Activated naive CD8-positive, alpha-beta T cell treated with anti-CD3 and anti-CD28 coated beads for 36 hours (primary cell): ENCODE data around the gene MEI1. TPM values are rescaled to one million over a fixed set of nuclear protein-coding genes. Genes with fewer than 3 reads are reported as not detected.

Experiments used
- DNase-seq: peaks from one replicate; pipeline ENCODE4 v3.0.0; 2021
- H3K27ac Mint-ChIP-seq: one replicate; pipeline ENCODE4 v1.8.0; 2022; ENCODE audit warnings: mild to moderate bottlenecking, moderate library complexity, mixed read lengths
- H3K27me3 Mint-ChIP-seq: one replicate; pipeline ENCODE4 v1.8.0; 2022; ENCODE audit warnings: mild to moderate bottlenecking, mixed read lengths
- H3K36me3 Mint-ChIP-seq: one replicate; pipeline ENCODE4 v1.8.0; 2021; ENCODE audit warnings: mild to moderate bottlenecking, mixed read lengths
- H3K4me1 Mint-ChIP-seq: one replicate; pipeline ENCODE4 v1.8.0; 2021; ENCODE audit warnings: mixed read lengths
- H3K4me3 Mint-ChIP-seq: one replicate; pipeline ENCODE4 v1.8.0; 2022; ENCODE audit warnings: mild to moderate bottlenecking, moderate library complexity, mixed read lengths
- H3K9me3 Mint-ChIP-seq: one replicate; pipeline ENCODE4 v1.8.0; 2022; ENCODE audit warnings: mixed read lengths
- total RNA-seq, 2 experiments: library from RNA; stranded (reverse); gene quantifications; one replicate each; pipeline ENCODE4 v1.2.3, GENCODE V29; 2021

Gene MEI1
- total RNA-seq, 2 experiments from 2014 or later: 23.4 to 28.8 TPM

- Mint-ChIP-seq H3K4me3 (no peak overlapping the region), H3K9me3 (no peaks in the 10 kb centered on the region), H3K27ac (no peak overlapping the region), H3K4me1 (peaks cover 1% of the 10 kb centered on the region), H3K27me3 (no peaks in the 10 kb centered on the region), H3K36me3 (peaks cover 18% of the 10 kb centered on the region)
- DNase-seq: no peak
These were observed 110.7 kb downstream of the MEI1 start for GRCh38 chr22:41810022-41810421.

- no peaks in the 10 kb centered on the region for H3K27me3 Mint-ChIP-seq
- peaks cover 18% of the 10 kb centered on the region for H3K36me3 Mint-ChIP-seq
- no peaks in the 10 kb centered on the region for H3K4me1 Mint-ChIP-seq
- H3K4me3 Mint-ChIP-seq: no peak overlapping the region
- no peak for DNase-seq
- H3K9me3 Mint-ChIP-seq: no peaks in the 10 kb centered on the region
- no peak overlapping the region for H3K27ac Mint-ChIP-seq
These were observed 113.7 kb downstream of the MEI1 start for GRCh38 chr22:41812805-41813545.

DNA sequence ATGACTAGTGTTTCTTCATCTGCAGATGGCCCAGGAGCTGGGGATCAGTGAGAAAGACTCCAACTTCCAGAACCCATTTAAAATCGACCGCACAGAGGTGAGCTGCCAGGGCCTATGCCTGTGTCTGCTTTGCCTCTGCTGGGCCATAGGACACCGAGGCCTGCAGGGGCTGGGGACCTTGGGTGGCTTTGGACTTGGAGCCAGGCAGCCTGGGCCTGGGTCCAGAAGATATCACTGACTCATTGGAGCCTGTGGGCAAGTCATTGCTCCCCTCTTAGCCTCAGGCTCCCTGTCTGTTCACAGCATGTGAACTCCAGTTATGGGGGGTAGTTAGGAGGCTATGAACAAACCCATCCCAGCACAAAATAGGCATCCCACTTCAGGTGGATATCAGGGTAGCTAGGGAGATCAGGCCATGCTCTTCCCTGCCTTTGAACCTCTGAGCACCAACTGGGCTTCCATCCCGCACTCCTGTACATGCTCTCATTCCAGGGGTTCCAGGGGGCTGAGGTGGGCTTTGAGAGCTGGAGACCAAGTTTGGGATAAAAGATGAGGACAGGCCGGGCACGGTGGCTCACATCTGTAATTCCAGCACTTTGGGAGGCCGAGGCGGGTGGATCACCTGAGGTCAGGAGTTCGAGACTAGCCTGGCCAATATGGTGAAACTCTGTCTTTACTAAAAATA, 114.6 kb downstream of the MEI1 start:
- no peak overlapping the region for H3K4me3 Mint-ChIP-seq
- no peak overlapping the region for H3K27ac Mint-ChIP-seq
- H3K9me3 Mint-ChIP-seq: no peaks in the 10 kb centered on the region
- H3K4me1 Mint-ChIP-seq: no peaks in the 10 kb centered on the region
- H3K27me3 Mint-ChIP-seq: no peaks in the 10 kb centered on the region
- DNase-seq: no peak
- H3K36me3 Mint-ChIP-seq: peaks cover 17% of the 10 kb centered on the region

- no peaks in the 10 kb centered on the region for H3K9me3 Mint-ChIP-seq
- H3K27me3 Mint-ChIP-seq: no peaks in the 10 kb centered on the region
- peaks cover 8% of the 10 kb centered on the region for H3K36me3 Mint-ChIP-seq
- no peak for DNase-seq
- H3K27ac Mint-ChIP-seq: no peak overlapping the region
- no peaks in the 10 kb centered on the region for H3K4me1 Mint-ChIP-seq
- H3K4me3 Mint-ChIP-seq: no peak overlapping the region
These were observed 116.4 kb downstream of the MEI1 start for GRCh38 chr22:41815716-41816115.

DNA sequence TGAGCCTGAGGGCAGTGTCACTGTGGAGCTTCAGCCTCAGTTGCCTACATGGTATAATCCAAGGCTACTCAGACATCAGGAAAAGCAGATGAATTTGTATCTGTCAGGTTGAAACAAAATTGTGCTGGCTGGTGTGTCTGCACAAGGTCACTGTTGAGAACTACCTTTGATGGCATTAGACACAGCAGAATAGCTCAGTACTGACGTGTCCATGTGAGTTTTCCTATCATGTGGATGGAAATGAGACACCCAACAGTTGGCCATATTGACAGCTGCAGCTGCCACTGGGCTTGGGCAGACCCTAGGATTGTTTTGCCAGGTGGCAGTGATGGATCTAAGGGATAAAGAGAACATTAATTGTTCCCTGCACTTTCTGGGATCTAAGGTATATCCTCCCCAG, 116.9 kb downstream of the MEI1 start:
- Mint-ChIP-seq H3K4me1 (no peaks in the 10 kb centered on the region), H3K27ac (no peak overlapping the region), H3K4me3 (no peak overlapping the region), H3K9me3 (no peaks in the 10 kb centered on the region), H3K36me3 (peaks cover 8% of the 10 kb centered on the region), H3K27me3 (no peaks in the 10 kb centered on the region)
- DNase-seq: no peak

DNA sequence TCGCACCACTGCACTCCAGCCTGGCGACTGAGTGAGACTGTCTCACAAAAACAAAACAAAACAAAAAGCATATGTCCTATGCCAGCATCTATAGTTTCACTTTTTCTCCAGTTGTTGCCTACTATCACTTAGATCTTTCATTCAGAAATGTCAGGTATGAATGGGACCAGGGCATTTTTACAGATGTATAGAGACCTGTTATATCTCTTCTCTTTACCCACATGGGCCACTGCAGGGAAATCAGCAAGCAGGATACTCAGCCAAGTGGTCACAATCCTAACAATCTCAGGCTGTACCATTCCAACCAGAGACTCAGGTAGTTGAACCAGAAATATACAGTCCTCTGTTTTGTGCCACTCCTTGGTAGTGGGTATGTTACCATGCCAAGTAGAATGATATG, 117.6 kb downstream of the MEI1 start:
- no peaks in the 10 kb centered on the region for H3K9me3 Mint-ChIP-seq
- DNase-seq: no peak
- H3K36me3 Mint-ChIP-seq: peaks cover 8% of the 10 kb centered on the region
- no peak overlapping the region for H3K4me3 Mint-ChIP-seq
- H3K27me3 Mint-ChIP-seq: no peaks in the 10 kb centered on the region
- no peak overlapping the region for H3K27ac Mint-ChIP-seq
- H3K4me1 Mint-ChIP-seq: peaks cover 5% of the 10 kb centered on the region

DNA sequence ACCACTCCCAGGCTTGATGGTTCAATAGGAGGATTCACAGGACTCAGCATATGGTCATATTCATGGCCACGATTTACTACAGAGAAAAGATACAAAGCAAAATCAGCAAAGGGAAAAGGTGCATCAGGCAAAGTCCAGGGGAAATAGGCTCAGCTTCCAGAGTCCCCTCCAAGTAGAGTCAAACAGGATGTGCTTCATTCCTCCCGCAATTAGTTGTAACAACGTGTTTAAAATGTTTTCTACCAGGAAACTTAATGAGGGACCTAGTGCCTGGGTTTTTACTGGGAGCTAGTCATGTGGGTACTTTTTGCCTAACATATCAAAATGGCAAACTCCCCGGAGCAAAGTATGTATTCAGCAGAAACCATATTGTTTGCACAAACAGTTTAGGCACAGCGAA, 118.7 kb downstream of the MEI1 start:
- Mint-ChIP-seq H3K36me3 (peaks cover 8% of the 10 kb centered on the region), H3K27me3 (no peaks in the 10 kb centered on the region), H3K4me1 (peaks cover 14% of the 10 kb centered on the region), H3K27ac (no peak overlapping the region), H3K4me3 (no peak overlapping the region), H3K9me3 (no peaks in the 10 kb centered on the region)
- DNase-seq: no peak

DNA sequence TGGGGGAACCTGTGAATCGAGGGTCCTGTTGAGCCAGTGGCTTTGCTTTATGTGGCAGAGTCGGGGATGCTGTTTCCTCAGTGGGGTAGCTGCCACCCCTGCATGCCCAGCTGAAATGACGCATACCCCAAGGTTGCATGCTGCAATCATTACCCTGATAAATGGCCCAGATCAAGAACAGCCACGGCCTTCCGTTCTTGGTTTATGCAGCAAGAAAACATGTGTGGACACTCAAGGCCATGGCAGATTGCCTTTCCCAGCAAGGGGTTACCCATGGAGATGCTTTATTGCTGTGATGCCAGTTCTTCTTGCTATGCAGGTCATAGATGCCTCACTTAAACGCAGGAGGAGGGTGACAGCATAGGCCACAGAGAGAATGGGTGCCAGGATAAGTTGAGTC, 119.3 kb downstream of the MEI1 start:
- no peak overlapping the region for H3K27ac Mint-ChIP-seq
- no peaks in the 10 kb centered on the region for H3K27me3 Mint-ChIP-seq
- H3K4me1 Mint-ChIP-seq: peaks cover 14% of the 10 kb centered on the region
- DNase-seq: no peak
- H3K36me3 Mint-ChIP-seq: peaks cover 8% of the 10 kb centered on the region
- H3K9me3 Mint-ChIP-seq: no peaks in the 10 kb centered on the region
- no peak overlapping the region for H3K4me3 Mint-ChIP-seq

- Mint-ChIP-seq H3K27ac (no peak overlapping the region), H3K9me3 (no peaks in the 10 kb centered on the region), H3K27me3 (no peaks in the 10 kb centered on the region), H3K4me1 (peaks cover 14% of the 10 kb centered on the region), H3K36me3 (peaks cover 8% of the 10 kb centered on the region), H3K4me3 (no peak overlapping the region)
- DNase-seq: no peak
These were observed 120.0 kb downstream of the MEI1 start for GRCh38 chr22:41819257-41819656.

- Mint-ChIP-seq H3K4me1 (peaks cover 14% of the 10 kb centered on the region), H3K9me3 (no peaks in the 10 kb centered on the region), H3K4me3 (no peak overlapping the region), H3K27me3 (no peaks in the 10 kb centered on the region), H3K27ac (no peak overlapping the region), H3K36me3 (peaks cover 4% of the 10 kb centered on the region)
- DNase-seq: no peak
These were observed 121.1 kb downstream of the MEI1 start for GRCh38 chr22:41820447-41820846.

DNA sequence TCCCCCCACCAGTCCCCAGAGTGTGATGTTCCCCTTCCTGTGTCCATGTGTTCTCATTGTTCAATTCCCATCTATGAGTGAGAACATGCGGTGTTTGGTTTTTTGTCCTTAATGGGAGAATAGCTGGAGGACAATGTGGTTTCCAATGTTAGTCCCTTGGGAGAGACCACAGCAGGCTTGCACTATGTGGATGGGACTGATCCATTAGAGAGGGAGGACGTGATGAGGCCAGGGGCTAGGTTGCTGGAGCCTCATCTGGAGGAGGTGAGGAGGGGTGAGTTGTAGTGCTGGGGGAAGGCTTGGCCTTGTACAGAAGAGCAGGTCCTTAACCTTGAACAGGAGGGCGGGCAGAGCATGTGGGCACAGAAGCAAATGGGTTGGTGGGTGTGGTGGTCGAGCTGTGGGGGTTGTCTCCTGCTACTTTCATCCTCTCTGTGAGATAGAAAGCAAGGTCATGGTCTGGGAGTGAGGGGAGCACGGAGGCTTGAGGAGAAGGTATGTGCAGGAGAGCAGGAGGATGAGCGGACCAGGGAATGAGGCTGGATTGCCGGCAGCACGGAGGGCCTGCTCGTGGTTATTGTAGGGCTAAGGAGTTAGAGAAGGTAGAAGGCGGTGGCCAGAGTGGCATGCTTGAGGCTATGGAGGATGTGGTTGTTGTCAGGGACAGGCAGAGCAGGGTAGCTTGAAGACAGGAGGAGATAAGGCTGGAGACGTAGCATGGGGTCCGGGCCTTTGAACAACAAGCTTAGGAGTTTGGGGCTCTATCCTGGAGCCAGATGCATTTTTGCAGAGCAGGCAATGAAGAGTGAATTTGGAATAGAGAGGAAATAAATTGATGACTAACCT, 122.4 kb downstream of the MEI1 start:
- Mint-ChIP-seq H3K27ac (peak overlapping the region; percentile 80), H3K4me1 (peaks cover 14% of the 10 kb centered on the region), H3K9me3 (no peaks in the 10 kb centered on the region), H3K36me3 (peaks cover 6% of the 10 kb centered on the region), H3K4me3 (no peak overlapping the region), H3K27me3 (no peaks in the 10 kb centered on the region)
- no peak for DNase-seq

GRCh38 chr22:41822317-41823057, 123.2 kb downstream of the MEI1 start:
- DNase-seq: peak; percentile 50
- Mint-ChIP-seq H3K27ac (peak overlapping the region; percentile 80), H3K27me3 (no peaks in the 10 kb centered on the region), H3K36me3 (peaks cover 6% of the 10 kb centered on the region), H3K4me3 (no peak overlapping the region), H3K4me1 (peaks cover 14% of the 10 kb centered on the region), H3K9me3 (no peaks in the 10 kb centered on the region)

- H3K4me1 Mint-ChIP-seq: peaks cover 14% of the 10 kb centered on the region
- no peak overlapping the region for H3K4me3 Mint-ChIP-seq
- no peaks in the 10 kb centered on the region for H3K27me3 Mint-ChIP-seq
- H3K9me3 Mint-ChIP-seq: no peaks in the 10 kb centered on the region
- H3K27ac Mint-ChIP-seq: no peak overlapping the region
- H3K36me3 Mint-ChIP-seq: peaks cover 7% of the 10 kb centered on the region
- DNase-seq: no peak
These were observed 124.5 kb downstream of the MEI1 start for GRCh38 chr22:41823797-41824196.

DNA sequence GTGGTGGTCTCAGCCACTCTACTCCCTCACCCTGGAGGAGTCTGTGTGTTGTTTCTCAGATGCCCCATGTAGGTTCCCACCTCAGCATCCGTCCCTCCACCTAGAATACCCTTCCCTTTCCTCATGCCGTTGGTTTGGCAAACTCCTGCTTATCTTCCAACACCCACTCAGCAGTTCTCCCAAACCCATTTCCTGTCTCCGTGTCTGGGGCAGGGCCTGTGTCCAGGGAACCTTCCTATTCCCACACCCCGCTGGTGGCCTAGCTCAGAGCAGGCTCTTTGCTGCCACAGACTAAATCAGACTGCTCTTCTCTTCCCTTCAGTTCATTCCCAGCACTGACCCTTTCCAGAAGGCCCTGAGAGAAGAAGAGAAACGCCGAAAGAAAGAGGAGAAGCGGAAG, 126.1 kb downstream of the MEI1 start:
- H3K27me3 Mint-ChIP-seq: no peaks in the 10 kb centered on the region
- no peak overlapping the region for H3K4me3 Mint-ChIP-seq
- no peak for DNase-seq
- H3K9me3 Mint-ChIP-seq: no peaks in the 10 kb centered on the region
- peaks cover 14% of the 10 kb centered on the region for H3K4me1 Mint-ChIP-seq
- peaks cover 10% of the 10 kb centered on the region for H3K36me3 Mint-ChIP-seq
- H3K27ac Mint-ChIP-seq: no peak overlapping the region

- H3K27ac Mint-ChIP-seq: no peak overlapping the region
- H3K9me3 Mint-ChIP-seq: no peaks in the 10 kb centered on the region
- no peak overlapping the region for H3K4me3 Mint-ChIP-seq
These were observed 126.7 kb downstream of the MEI1 start for GRCh38 chr22:41826021-41826420.

More at GRCh38 chr22:41826021-41826420, 126.7 kb downstream of the MEI1 start:
- DNase-seq: no peak
- Mint-ChIP-seq H3K27me3 (no peaks in the 10 kb centered on the region), H3K36me3 (peaks cover 10% of the 10 kb centered on the region), H3K4me1 (peaks cover 14% of the 10 kb centered on the region)
